NT2/D1 (cell line): ENCODE data around the gene FAM237B.
"Not testable (repeated sequence)": the region's sequence is repeated elsewhere in the genome, so short reads cannot be mapped to it uniquely, and the experiment has no call there.

Source experiments
- YY1 ChIP-seq: IDR thresholded peaks from 2 replicates; pipeline ENCODE4 v1.6.1; 2011; ENCODE audit not compliant: insufficient read length, insufficient read depth
- ZNF274 ChIP-seq: IDR thresholded peaks from 2 replicates; pipeline ENCODE4 v1.6.1; 2011; ENCODE audit warnings: mild to moderate bottlenecking, low read depth, low read length

- not testable (repeated sequence) for TF ChIP-seq YY1, ZNF274
Observed at GRCh38 chr7:90334926-90335325, 13.8 kb upstream of the FAM237B start.
